ENCODE measurements around the gene SLC7A4.

The SLC7A4 gene

GRCh38 chr22:20995329-20996030 is 36.9 kb downstream of the SLC7A4 start:
- DNase-seq = no peak

DNA sequence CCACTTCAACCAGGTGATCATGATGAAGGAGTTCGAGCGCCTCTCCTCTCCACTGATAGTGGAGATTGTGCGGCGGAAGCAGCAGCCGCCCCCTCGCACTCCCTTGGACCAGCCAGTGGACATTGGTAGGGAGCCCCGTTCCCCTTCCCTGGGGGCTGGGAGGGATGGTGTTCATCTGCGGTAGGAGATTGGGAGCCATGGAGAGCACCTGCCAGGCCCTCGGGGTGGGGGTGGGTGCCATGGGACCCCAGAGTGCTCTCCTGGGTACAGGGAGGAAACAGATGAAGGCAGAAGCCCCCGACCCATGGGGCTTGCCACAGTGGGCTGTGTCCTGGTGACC is 37.5 kb downstream of the SLC7A4 start:
- DNase-seq = no peak

GRCh38 chr22:20994128-20994901 is 38.0 kb downstream of the SLC7A4 start:
- DNase-seq = no peak

DNA sequence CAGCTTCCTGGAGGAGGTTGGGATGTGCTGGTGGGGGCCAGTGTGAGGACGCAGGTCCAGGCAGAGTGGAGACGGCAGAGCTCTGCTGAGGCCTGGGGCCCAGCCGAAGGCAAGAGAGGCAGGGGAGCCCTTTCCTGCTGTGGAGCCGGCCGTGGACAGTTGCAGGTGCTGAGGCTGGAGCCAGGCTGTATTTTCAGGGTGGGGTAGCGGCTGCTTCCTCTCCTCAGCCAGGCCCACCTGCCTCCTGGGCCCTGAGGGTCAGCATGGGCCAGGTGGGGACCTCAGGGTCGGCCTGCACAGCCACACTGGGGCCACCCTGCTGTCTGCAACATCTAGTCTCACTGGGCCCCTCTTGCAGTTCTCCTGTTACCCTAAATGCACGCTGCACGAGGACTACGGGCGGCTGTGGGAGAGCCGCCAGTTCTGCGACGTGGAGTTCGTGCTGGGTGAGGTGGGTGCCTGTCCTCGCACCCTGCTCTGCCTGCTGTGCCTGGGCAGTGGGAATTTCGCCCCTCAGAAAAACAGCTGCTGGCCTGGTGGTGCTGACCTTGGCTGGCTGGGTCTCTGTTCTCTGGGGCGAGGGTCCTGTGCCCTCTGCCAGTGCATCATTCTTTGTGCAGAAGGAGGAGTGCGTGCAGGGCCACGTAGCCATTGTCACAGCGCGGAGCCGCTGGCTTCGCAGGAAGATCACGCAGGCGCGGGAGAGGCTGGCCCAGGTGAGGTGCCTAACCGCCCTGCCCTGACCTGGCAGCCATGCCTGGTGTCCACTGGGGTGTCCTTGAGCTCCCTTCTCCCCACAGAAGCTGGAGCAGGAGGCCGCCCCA is 38.8 kb downstream of the SLC7A4 start:
- DNase-seq = no peak

GRCh38 chr22:20992456-20993303 is 39.7 kb downstream of the SLC7A4 start:
- DNase-seq = no peak

DNA sequence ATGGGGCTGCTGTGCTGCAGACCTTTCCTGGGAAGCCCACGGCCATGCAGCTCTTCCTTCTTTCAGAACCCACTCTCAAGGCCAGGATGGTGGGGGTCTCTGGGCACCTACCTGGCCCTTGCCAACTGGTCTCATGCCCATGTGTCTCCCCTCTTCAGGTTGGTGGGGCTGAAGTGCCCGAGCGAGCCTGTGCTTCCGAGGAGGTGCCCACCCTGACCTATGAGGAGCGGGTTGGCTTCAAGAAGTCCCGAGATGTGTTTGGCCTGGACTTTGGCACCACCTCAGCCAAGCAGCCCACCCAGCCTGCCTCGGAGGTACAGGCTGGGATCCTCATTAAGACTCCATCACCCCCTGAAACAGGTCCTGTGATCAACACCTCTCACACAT is 40.3 kb downstream of the SLC7A4 start:
- DNase-seq = no peak

DNA sequence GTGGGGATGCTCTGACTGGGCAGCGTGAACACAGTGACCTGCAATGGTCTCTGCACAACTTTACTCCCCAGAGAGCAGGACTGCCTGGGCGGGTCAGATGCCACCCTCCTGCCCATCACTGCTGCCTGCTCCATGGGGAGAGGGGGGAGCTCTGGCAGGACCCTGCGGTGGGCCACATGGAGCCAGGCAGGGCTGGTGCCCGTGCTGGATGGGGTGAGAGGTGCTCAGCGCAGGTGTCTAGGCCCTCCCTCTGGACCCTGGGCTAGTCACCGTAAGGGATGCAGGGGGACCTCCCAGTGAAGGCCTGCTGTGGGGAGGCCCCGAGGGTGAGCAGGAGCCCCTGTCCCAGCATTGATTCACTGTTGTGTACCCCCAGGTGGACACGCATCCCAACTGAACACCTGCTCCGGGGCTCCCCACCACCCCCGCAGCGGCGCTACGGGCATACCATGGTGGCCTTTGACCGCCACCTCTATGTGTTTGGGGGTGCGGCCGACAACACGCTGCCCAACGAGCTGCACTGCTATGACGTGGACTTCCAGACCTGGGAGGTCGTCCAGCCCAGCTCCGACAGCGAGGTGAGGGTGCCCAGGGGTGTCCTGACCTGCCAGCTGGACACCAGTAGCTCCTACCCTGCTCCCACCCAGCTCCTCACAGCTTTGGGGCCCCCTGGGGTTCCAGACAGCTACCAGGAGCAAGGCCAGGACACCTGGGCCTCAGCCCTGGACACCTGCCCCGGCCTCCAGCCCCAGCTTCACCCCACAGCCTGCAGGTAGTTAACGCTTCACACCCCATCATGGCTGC is 40.9 kb downstream of the SLC7A4 start:
- no peak for DNase-seq

DNA sequence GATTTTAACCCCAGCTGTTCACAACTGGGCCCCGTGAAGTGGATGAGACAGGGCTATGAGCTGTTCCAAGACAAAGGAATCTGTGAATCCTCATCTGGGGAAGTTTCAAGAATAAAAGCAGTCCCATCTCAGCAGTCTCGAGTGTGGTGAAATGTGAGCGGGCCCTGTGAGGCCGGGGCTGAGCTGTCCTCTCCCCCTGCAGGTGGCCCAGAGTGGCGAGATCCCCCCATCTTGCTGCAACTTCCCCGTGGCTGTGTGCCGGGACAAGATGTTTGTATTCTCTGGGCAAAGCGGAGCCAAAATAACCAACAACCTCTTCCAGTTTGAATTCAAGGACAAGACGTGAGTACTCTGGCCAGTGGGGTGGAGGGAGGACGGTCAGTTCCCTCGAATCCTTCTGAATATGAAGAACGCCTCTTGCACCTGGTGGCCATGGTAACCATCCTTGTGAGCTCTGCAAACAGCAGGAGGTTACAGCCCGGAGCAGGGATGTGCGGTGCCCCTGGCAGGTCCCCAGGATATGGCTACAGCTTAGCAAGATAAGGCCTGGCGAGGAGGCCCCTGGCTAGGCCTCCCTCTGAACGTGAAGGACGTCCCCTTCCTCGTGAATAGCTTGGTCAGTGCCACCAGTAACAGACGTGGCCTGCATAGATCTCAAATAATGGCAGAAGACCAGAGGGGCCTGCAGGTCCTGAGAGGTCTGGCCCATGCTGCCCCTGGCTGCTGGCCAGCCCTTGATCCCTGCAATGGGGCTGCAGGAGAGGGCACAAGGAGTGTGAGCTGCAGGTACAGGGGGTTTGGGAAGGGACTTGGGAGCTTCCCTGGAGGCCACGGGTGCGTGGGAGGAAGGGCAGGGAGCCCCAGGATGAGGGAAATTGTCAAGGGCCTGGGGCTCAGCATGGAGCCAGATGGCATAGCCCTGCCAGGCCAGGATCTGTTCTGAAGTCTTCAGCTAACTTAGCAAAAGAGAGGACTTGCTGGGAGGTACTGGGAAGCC is 41.9 kb downstream of the SLC7A4 start:
- DNase-seq = no peak

DNA sequence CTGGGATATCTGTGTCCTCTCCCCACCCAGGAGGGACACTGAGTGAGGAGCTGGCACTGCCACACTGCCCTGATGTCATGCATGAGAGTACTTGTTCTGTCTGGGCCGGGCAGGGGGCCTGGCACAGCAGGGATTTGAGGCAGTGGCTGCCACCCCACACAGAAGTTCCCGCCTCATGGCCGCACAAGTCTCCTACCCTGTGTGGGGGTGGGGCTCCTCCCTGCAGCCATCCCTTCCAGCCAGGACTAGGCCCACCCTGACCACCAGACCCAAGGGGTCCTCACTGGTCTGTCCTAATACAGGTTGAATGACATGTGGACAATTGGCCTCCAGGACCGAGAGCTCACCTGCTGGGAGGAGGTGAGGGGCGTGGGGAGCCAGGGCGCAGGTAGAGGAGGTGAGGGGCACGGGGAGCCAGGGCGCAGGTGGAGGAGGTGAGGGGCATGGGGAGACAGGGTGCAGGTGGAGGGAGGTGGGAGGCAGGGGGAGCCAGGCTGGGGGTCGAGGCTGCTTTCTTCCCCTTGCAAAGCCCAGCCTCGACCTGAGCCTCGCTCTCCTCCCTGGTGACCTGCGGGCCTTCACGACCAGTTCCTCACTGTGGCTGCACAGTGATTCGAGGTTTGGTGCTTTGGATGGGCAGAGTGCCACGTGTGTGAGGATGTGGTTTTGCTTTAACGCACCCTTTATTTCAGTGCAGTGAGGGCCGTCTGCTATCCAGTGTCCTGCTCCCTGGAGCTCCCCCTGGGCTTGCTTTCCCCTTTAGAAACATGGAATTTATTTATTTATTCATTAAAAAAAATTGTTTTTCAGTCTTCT is 42.8 kb downstream of the SLC7A4 start:
- no peak for DNase-seq

DNA sequence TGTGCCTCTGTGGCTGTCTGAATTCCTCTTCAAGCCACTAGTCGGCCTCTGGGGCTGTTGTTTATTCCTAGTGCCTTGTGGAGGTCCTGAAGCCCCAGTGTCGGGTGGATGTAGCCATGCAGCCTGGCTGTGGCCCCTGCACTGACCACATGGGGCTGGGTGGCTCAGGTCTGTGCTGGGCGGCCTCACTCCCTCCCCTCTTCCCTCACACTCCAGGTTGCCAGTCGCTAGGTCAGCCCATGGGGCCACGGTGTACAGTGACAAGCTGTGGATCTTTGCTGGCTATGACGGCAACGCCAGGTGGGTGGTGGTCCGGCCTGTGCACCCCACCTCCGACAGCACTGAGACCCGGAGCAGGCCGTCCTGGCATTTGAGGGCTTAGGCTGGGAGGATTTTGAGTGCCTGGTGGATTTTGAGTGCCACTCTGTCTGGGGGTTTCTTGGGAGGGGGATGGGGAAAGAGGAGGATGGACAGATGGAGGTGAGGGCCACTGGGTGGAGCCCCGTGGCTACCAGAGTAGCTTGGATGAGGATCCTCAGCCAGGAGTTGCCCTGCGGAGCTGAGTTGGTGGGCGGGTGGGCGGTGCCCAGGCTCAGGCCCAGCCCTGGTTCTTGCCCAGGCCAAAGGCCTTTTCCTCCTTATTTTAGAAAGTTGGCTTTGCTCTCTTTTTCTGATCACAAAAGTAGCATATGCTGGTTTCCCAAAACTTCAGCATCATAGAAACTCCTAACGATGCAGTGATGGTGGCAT is 43.6 kb downstream of the SLC7A4 start:
- no peak for DNase-seq

GRCh38 chr22:20987375-20987774 is 45.0 kb downstream of the SLC7A4 start:
- DNase-seq = no peak

DNA sequence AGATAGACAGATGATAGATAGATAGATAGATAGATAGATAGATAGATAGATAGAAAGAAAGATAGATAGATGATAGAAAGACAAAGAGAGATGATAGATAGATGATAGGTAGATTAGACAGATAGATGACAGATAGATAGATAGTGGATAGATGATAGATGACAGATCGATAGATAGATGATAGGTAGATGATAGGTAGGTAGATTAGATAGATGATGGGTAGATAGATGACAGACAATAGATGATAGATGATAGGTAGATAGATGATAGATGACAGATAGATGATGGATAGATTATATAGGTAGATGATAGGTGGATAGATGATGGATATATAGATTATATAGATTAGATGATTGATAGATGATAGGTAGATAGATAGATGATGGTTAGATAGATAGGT is 46.0 kb downstream of the SLC7A4 start:
- DNase-seq = no peak

DNA sequence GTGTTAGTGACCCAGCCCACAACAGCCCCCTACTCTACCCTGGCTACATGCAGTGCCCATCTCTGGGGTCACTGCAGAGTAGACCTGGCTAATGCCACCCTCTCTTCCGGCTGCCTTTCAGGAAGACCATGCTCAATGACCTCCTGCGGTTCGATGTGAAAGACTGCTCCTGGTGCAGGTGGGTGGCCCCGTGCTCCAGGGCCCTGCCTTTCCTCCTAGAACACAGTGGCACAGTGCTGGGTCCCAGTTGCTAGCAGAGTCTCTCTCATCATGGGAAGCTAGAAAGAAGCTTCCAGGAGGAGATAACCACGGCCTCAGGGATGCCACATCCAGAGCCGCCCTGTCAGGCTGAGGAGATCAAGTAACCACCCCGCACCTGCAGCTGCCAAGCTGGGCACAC is 46.6 kb downstream of the SLC7A4 start:
- no peak for DNase-seq

GRCh38 chr22:20983081-20983771 is 49.1 kb downstream of the SLC7A4 start:
- no peak for DNase-seq

- DNase-seq = no peak
Measured at GRCh38 chr22:20982563-20982882, 49.8 kb downstream of the SLC7A4 start.

- peak; percentile 75 for DNase-seq
Measured at GRCh38 chr22:20981787-20982562, 50.4 kb downstream of the SLC7A4 start, which contains the start of gene LZTR1. Gene LZTR1, plus strand, starts transcription at chr22:20982297. Its CDS starts 75 bp downstream, at chr22:20982372.

DNA sequence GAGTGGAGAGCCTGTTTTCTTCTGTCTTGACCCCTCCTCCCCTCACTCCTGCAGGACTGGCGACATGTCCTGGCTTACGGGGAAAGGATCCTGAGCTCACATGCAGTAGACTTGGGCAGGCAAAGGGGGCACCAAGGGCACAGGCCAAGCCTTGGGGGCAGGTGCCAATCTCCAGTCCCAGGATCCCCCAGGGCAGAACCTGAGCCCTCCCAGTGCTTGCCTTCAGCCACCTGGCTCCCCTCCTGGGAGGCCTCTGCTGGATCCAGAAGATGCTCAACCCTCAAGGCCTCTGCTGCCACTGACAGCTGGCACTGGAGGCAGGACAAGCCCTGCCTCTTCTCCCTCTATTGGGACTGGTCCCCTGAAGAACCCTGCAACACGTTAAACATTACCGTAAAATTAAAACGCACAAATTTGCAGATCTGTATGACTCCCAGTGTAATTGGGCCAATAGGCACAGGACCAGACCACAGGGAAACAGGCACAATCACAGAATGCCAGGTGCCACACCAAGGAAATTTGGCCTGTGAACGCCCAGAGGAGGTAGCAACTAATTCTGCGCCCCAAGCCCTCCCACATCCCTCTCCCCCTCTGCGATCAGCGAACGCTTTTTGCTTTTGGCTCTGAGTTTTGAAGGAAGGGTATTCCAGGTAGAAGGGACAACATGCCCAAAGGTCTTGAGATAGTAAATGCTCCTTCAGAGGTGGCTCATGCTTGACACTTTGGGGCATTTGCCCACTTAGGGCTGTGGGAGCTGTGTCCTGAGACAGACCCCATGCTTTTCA is 51.2 kb downstream of the SLC7A4 start:
- DNase-seq = no peak
